Activated CD4-positive, alpha-beta T cell treated with anti-CD3 and anti-CD28 coated beads, Interleukin-2, amount 50 U/mL, for 1 hour (primary cell): ENCODE measurements around the gene AUTS2.

Source experiments
- DNase-seq: peaks from one replicate; pipeline ENCODE4 v3.0.0-alpha.2; 2020

The AUTS2 gene

GRCh38 chr7:70759674-70760073 lies 1161.4 kb downstream of the AUTS2 start:
- DNase-seq = no peak

- DNase-seq = no peak
These were observed 1163.5 kb downstream of the AUTS2 start for GRCh38 chr7:70761711-70762328.

GRCh38 chr7:70762696-70763095 lies 1164.4 kb downstream of the AUTS2 start:
- DNase-seq = no peak

- no peak for DNase-seq
These were observed 1165.9 kb downstream of the AUTS2 start for GRCh38 chr7:70763961-70764691.

GRCh38 chr7:70764701-70765208 lies 1166.5 kb downstream of the AUTS2 start:
- DNase-seq = no peak

GRCh38 chr7:70765651-70766050 lies 1167.4 kb downstream of the AUTS2 start:
- no peak for DNase-seq

GRCh38 chr7:70766109-70766508 lies 1167.8 kb downstream of the AUTS2 start:
- no peak for DNase-seq

GRCh38 chr7:70766694-70767093 lies 1168.4 kb downstream of the AUTS2 start:
- DNase-seq = no peak

- no peak for DNase-seq
These were observed 1171.9 kb downstream of the AUTS2 start for GRCh38 chr7:70770154-70770553.

- no peak for DNase-seq
These were observed 1173.2 kb downstream of the AUTS2 start for GRCh38 chr7:70771451-70771850.

GRCh38 chr7:70772891-70773290 lies 1174.6 kb downstream of the AUTS2 start:
- DNase-seq = no peak

- DNase-seq = no peak
These were observed 1175.1 kb downstream of the AUTS2 start for GRCh38 chr7:70773406-70773805.

- no peak for DNase-seq
These were observed 1176.8 kb downstream of the AUTS2 start for GRCh38 chr7:70774950-70775527.

- DNase-seq = no peak
These were observed 1177.4 kb downstream of the AUTS2 start for GRCh38 chr7:70775570-70776156.

GRCh38 chr7:70776627-70777101 lies 1178.4 kb downstream of the AUTS2 start:
- no peak for DNase-seq

GRCh38 chr7:70777251-70777650 lies 1179.0 kb downstream of the AUTS2 start:
- DNase-seq = no peak

- no peak for DNase-seq
These were observed 1180.3 kb downstream of the AUTS2 start for GRCh38 chr7:70778585-70778984.

- DNase-seq = no peak
These were observed 1181.0 kb downstream of the AUTS2 start for GRCh38 chr7:70779321-70779720.

- no peak for DNase-seq
These were observed 1183.6 kb downstream of the AUTS2 start for GRCh38 chr7:70781922-70782311.

- no peak for DNase-seq
These were observed 1184.5 kb downstream of the AUTS2 start for GRCh38 chr7:70782796-70783195.

- no peak for DNase-seq
These were observed 1187.2 kb downstream of the AUTS2 start for GRCh38 chr7:70785427-70785826.

GRCh38 chr7:70786076-70786475 lies 1187.8 kb downstream of the AUTS2 start:
- no peak for DNase-seq

- DNase-seq = no peak
These were observed 1189.0 kb downstream of the AUTS2 start for GRCh38 chr7:70787286-70787685.

- no peak for DNase-seq
These were observed 1189.5 kb downstream of the AUTS2 start for GRCh38 chr7:70787771-70788170.
